ENCODE data around the gene RERE.

Gene RERE

GRCh38 chr1:8473891-8474300 is 343.5 kb downstream of the RERE start:
- no peak for DNase-seq (ENCODE audit: low spot score)

- DNase-seq (ENCODE audit: low spot score) = no peak
Measured at GRCh38 chr1:8473121-8473875, 344.1 kb downstream of the RERE start.

GRCh38 chr1:8472668-8473067 is 344.8 kb downstream of the RERE start:
- no peak for DNase-seq (ENCODE audit: low spot score)

DNA sequence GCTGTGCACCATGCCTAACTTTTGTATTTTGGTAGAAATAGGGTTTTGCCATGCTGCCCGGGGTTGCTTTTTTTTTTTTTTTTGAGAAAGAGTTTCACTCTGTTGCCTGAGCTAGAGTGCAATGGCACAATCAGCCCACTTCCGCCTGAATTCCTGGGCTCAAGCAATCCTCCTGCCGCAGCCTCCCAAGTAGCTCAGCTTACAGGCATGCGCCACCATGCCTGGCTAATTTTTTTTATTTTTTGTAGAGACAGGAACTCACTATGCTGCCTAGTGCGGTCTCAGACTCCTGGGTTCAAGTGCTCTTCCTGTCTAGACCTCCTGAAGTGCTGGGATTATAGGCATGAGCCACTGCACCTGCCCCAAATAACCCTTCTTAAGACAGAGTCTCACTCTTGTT is 346.0 kb downstream of the RERE start:
- no peak for DNase-seq (ENCODE audit: low spot score)

DNA sequence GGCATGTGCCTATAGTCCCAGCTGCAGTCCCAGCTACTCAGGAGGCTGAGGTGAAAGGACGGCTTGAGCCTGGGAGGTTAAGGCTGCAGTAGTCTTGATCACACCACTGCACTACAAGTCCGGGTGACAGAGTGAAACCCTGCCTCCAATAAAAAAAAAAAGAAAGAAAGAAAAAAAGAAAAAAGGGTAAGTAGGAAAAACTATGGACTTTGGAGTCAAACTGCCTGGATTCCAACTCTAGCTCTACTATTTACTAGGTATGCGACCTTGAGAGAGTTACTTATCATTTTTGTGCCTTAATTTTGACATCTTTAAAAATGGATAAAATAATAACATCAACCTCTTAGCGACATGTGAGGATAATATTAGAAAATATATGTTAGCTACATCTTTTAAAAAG is 348.7 kb downstream of the RERE start:
- DNase-seq (ENCODE audit: low spot score) = no peak

DNA sequence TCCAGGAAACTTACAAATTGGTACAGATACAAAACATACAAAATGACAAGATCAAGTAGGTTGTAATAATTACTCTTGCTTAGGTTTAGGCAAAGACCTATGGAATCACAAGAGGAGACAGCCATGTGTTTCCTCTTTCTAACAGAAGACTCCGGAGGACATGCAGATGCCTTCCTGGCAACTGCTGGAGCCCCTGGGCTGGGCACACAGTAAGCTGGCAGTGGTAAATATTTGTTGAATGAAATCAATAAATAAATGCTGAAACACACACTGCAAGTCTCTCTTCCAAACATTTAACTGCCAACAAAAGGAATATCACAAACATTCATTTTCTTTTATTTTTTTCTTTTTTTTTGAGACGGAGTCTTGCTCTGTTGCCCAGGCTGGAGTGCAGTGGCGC is 350.1 kb downstream of the RERE start:
- no peak for DNase-seq (ENCODE audit: low spot score)

DNA sequence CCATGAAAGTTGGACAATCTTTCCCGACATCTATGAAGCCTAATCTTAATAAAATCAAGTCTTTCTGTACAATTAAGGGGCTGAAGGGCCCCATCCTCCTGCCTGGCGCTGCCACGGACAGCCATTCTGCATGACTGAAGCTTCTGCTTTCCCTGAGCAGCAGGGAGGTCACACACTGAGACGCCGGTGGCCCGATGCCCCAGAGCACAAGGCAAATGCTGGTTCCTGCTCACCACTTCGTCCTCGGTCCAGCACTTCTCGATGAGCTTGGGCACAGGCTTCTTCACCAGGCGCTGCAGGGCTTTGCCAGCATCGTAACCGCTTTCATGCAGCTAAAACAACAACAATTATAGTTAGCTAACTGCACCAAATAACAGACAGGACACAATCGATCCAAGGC is 351.7 kb downstream of the RERE start:
- no peak for DNase-seq (ENCODE audit: low spot score)

DNA sequence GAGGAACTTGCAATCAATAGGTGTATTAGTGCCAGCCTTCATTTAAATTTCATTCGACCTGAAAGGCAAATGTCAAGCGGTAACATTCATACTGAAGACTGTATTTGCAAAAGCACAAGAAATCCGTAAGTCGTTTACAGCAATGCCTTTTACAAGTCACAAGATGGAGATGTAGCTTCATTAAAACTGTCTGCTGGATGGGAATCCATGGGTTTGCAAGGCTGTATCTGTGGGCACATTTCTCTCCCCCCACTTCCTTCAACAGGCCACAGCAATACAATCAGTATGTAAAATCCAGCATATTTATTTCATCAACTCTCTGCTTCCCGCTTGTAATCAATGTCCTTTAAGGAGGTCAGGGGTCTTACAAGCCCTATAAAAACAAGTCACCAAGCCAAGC is 352.4 kb downstream of the RERE start:
- no peak for DNase-seq (ENCODE audit: low spot score)

- DNase-seq (ENCODE audit: low spot score) = no peak
Measured at GRCh38 chr1:8464377-8464776, 353.1 kb downstream of the RERE start.

DNA sequence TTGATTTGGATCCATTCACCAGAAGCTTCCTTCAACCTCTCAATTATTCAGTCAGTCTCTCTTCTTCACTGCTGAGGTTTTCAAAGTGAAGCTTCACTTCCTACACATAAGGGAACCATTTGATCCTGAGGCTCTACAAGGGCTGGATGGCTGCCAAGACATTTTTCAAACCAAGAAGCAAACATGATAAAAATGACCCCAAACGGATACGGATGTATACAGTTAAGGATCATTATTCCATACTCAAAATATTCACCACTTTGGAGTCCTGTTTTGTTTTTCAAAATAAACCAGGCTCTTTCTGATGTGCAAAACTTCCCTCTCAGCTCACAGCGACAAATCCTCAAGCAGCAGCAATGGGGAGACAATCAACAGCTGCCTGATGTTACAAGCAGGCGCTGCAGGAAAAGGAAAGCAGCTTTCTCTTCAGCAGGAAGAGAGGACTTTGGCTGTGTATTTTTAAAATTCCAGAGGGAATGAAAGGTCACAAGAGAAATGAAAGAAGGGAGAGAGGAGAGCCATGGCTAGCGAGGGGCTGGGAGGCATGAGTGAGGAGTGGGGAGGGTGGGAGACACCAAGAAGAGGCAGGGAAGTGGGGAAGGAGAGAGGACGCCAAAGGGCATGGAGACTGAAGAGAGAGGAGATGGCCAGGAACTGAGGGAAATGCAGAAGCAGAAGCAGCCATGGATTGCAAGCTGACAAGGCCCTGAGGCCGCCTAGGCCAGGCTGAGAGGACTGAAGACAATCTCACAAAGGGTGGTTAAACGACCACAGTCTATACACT is 354.1 kb downstream of the RERE start:
- DNase-seq (ENCODE audit: low spot score) = peak; percentile 54

GRCh38 chr1:8462371-8462892 is 355.0 kb downstream of the RERE start:
- no peak for DNase-seq (ENCODE audit: low spot score)

DNA sequence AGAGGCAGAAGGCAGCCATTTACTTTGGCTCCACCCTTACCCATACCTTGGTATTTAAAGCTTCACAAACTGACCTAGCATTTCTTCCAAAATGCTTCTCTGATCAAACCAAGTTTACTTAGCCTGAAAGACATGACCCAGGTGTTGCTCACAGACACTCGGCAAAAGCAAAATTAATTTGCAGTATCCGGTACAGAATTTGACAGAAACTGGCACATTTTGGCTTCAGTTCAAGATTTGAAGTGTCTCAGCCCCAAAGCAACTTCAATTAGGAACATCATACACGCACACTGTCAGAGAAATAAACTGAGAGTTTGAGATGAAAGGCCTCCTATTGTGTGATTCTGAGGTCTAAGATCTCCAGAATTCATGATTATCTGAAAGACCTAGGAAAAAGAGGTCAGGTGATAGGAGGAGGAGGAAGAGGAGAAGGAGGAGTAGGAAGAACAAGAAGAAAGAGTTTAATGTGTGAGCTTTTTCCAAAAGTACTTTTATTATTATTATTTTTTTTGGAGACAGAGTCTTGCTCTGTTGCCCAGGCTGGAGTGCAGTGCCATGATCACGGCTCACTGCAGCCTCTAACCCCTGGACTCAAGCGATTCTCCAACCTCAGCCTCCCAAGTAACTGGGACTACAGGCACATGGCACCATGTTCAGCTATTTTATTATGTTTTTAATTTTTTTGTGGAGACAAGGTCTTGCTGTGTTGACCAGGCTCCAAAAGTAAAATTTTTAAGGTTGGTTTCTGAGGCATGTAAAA is 355.9 kb downstream of the RERE start:
- DNase-seq (ENCODE audit: low spot score) = no peak

GRCh38 chr1:8460784-8461183 is 356.7 kb downstream of the RERE start:
- DNase-seq (ENCODE audit: low spot score) = no peak

- peak; percentile 47 for DNase-seq (ENCODE audit: low spot score)
Measured at GRCh38 chr1:8460132-8460544, 357.3 kb downstream of the RERE start.

DNA sequence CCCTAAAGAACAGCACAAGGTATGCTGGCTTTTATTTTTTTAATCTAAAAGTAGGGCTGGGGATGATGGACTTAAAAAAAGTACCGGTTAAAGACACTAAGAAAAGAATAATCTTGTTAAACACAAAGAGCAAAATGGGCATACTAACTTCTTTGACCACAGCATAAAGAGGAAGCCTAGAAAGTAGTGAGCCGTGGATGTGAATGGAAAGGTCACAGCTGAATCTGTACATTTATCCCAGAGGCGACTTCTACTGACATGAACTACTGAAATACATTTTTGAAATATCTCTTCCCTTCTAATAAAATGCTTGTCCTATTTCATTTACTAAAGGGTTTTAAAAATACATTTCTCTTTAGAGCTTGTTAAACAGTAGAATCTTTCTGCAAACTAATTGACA is 358.8 kb downstream of the RERE start:
- DNase-seq (ENCODE audit: low spot score) = no peak

DNA sequence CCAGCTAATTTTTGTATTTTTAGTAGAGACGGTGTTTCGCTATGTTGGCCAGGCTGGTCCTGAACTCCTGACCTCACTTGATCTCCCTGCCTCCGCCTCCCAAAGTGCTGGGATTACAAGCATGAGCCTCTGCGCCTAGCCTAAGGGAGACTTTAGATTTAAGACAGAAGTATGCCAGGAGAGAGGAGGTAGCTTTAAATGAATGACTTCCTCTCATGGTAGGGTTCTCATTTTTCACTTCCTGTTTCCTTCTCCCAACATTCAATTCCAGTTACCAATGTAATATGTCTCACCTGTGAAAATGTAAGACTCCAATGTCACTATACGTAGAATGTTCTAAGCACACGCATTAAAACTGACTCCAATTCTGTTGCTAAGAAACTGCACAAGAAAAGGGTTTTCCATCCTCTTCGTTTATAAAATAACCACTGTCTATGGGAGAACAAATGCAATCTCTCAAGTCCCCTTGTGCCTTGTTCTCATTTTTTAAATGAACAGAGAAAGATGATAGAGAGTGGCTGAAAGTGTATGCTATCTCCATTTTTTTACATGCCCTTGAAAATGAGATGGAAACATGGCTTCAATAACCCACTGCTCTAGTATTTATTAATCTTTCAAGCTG is 359.6 kb downstream of the RERE start:
- no peak for DNase-seq (ENCODE audit: low spot score)

GRCh38 chr1:8456991-8457390 is 360.4 kb downstream of the RERE start:
- no peak for DNase-seq (ENCODE audit: low spot score)

- peak; percentile 67 for DNase-seq (ENCODE audit: low spot score)
Measured at GRCh38 chr1:8456308-8456912, 361.0 kb downstream of the RERE start.

- no peak for DNase-seq (ENCODE audit: low spot score)
Measured at GRCh38 chr1:8455700-8456307, 361.6 kb downstream of the RERE start.

- no peak for DNase-seq (ENCODE audit: low spot score)
Measured at GRCh38 chr1:8450312-8450711, 367.1 kb downstream of the RERE start.

All from AG20443 (cell line).